Measurements from ENCODE around the gene COL20A1.

The COL20A1 gene

GRCh38 chr20:63311186-63311832 lies 18.3 kb downstream of the COL20A1 start:
- no peak for DNase-seq

DNA sequence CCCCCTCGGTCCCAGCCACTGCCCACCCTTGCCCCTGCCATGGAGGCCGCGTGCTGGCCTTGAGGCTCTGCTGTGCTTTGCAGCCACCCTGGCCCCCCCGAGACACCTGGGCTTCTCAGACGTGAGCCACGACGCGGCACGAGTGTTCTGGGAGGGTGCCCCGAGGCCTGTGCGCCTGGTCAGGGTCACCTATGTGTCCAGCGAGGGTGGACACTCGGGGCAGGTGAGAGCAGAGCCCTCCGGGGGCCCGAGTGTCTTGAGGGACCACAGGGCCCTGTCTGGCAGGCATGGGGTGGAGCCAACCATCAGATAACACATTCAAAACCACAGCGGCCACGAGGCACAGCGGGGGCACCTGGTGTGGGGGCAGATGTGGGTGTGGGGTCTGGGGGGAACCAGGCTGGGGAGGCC lies 18.9 kb downstream of the COL20A1 start:
- DNase-seq = no peak

DNA sequence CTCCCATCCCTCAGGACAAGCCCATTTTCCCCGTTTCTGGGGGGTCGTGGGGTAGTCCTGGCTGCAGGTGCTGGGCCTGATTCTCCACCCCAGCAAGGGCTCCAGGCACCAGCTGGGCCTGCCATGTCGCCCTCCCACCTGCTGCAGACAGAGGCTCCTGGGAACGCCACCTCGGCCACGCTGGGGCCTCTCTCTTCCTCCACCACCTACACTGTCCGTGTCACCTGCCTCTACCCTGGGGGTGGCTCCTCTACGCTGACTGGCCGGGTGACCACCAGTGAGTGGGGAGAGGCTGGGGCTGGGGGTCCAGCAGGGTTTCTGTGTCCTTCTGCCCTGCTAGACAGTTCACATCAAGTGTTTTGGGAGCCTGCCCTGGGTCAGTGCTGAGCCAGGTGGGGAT lies 19.3 kb downstream of the COL20A1 start:
- no peak for DNase-seq

GRCh38 chr20:63312690-63313348 lies 19.8 kb downstream of the COL20A1 start:
- DNase-seq = peak; percentile 11

DNA sequence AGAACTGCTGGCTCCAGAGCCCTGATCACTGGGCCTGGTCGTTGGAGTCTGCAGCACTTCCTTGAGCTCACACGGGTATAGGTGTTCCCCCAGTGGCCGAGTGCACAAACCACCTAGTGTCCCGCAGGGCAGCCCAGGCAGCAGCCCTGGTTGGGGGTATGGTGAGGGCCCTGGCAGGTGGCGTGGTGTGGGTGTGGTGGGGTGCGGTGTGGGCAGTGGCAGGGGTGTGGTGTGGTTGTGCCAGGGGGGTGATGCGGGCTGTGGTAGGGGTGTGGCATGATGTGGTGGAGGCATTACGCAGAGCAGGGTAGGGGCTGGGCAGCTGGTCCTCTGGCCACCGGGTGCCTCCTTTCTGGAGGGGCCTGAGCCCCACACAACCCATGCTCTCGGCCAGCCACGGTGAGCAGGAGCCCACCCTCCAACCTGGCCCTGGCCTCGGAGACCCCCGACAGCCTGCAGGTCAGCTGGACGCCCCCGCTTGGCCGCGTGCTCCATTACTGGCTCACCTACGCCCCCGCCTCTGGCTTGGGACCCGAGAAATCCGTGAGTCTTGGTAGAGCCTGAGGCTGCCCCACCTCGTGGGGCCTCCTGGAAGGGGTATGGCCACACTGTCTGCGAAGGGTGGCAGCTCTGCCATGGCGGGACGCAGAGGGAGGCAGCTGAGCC lies 20.5 kb downstream of the COL20A1 start:
- DNase-seq = no peak

DNA sequence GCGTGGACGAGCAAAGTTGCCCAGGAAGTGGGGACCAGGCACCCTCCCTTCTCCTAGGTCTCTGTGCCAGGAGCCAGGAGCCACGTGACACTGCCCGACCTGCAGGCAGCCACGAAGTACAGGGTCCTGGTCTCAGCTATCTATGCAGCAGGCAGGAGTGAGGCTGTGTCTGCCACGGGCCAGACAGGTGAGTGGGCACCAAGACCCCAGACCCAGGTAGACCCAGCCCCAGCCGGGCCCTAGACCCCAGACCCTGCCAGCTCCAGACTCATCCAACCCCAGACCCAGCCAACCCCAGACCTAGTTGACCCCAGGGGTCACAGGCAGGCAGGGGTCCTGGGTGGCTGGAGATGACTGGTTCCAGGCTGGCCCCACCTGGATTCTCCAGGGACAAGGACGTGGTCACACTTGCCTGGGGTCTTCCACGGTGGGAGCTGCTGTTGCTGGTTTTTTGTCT lies 21.1 kb downstream of the COL20A1 start:
- no peak for DNase-seq

DNA sequence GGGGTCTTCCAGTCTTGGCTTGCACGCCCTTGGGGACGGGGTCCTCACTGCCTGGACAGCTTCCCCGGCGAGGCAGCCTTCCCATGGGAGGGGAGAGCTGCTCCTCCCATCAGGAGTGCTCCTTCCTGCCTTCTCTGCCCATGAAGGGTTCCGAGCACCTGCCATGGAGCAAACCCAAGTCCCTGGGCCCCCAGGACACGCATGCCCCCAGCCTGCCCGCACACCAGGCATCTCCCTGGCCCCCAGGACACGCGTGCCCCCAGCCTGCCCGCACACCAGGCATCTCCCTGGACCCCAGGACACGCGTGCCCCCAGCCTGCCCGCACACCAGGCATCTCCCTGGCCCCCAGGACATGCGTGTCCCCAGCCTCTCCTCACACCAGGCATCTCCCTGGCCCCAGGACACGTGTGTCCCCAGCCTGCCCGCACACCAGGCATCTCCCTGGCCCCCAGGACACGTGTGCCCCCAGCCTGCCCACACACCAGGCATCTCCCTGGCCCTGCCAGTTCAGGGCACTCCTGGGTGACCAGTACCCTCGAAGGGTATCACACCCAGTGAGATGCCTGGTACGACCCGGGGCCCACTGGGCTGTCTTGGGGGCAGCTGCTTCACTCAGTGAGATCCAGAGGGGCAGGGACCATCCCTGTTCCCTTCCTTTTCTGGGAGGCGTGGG lies 21.7 kb downstream of the COL20A1 start:
- DNase-seq = no peak

- DNase-seq = peak; percentile 10
Measured at GRCh38 chr20:63315240-63315689, 22.3 kb downstream of the COL20A1 start.

- DNase-seq = no peak
Measured at GRCh38 chr20:63315731-63316491, 22.9 kb downstream of the COL20A1 start.

- no peak for DNase-seq
Measured at GRCh38 chr20:63316502-63316921, 23.5 kb downstream of the COL20A1 start.

GRCh38 chr20:63317061-63317460 lies 24.1 kb downstream of the COL20A1 start:
- DNase-seq = no peak

GRCh38 chr20:63317601-63318291 lies 24.8 kb downstream of the COL20A1 start:
- no peak for DNase-seq

- no peak for DNase-seq
Measured at GRCh38 chr20:63318391-63319163, 25.6 kb downstream of the COL20A1 start.

DNA sequence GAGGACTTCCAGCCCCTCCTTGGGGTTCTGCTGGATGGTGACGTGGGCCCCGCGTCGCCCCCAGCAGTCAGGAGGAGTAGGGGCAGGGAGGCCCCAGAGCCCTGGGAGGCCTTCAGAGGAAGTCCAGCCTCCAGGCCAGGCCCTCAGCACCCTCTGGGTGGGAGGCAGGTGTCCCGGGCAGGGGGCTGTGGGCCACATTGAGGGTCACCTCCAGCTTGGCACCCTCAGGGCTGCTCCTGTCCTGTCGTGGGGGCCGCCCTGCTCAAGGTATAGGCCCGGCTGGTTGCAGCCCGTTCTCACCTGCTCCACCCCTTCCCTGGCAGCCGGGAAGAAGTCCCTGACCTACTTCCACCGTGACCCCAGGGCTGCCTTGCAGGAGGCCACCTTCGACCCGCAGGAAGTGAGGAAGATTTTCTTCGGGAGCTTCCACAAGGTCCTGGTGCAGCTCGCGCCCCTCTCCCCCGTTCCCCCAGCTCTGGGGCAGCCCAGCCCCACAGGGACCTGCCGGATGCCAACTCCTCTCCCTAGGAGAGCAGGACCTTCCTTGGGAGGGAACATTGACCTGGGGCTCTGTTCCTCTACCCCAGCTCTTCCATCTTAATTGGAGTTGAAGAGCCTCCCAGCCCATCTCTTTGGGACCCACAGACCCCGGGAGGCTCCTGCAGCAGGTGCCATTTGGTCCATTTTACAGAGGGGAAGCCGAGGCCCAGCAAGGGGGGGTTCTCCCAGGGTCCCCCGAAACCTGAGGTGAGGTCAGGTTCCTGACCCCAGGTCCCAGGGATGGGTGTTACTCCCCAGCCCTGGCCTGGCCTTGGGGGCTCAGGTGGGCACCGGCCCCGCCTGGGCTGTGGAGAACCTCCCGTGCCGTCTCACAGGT lies 26.4 kb downstream of the COL20A1 start:
- DNase-seq = no peak

GRCh38 chr20:63320041-63320511 lies 27.1 kb downstream of the COL20A1 start:
- DNase-seq = no peak

GRCh38 chr20:63320616-63321147 lies 27.7 kb downstream of the COL20A1 start:
- DNase-seq = no peak

- DNase-seq = no peak
Measured at GRCh38 chr20:63321148-63321831, 28.3 kb downstream of the COL20A1 start.

DNA sequence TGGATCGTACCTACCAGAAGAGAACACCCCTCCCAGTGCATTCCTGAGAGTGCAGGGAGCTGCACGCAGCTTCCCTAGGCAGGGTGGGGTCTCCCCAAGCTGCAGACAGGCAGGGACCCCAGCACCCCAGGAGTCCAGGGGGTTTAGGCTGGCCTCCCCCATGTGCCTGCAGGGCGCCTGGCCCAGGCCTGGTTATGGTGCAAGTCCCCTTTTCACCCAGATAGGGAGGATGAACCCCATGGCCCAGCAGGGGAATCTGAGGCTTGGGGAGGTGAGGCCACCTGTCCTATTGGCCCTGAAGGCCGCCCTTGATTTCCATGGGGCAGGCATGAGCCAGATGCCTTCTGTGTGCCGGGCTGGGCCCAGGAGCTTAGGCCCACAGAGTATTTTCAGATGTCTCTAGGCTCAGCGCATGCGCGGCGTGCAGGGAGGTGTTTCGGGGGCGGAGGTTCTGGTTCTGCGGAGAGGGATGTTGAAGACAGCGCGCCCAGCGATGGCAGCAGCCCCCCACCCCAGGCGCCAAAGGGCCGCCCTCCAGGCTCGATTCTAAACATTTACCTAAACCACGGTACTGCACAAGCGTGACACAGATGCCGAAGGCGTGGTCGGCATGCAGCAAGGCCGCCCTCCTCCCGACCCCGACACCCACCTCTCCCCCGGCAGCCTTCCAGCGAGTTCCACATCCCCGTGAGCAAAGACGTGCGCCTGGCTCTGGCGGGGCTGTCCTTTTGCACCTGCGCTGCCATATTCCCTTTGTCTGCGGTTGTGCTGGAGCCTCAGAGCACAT lies 29.4 kb downstream of the COL20A1 start:
- DNase-seq = no peak

All from NCI-H524 treated with DMSO at 0.1 percent for 48 hours (cell line).